GM19395 (cell line): Measurements from ENCODE around the gene SYP.

ENCODE experiments used
- ATAC-seq: cut with Tn5 transposase; IDR thresholded peaks from one replicate; pipeline ENCODE4 v1.9.1; 2021; ENCODE audit warnings: mild to moderate bottlenecking, moderate library complexity; ENCODE audit not compliant: unreplicated experiment

Gene SYP

DNA sequence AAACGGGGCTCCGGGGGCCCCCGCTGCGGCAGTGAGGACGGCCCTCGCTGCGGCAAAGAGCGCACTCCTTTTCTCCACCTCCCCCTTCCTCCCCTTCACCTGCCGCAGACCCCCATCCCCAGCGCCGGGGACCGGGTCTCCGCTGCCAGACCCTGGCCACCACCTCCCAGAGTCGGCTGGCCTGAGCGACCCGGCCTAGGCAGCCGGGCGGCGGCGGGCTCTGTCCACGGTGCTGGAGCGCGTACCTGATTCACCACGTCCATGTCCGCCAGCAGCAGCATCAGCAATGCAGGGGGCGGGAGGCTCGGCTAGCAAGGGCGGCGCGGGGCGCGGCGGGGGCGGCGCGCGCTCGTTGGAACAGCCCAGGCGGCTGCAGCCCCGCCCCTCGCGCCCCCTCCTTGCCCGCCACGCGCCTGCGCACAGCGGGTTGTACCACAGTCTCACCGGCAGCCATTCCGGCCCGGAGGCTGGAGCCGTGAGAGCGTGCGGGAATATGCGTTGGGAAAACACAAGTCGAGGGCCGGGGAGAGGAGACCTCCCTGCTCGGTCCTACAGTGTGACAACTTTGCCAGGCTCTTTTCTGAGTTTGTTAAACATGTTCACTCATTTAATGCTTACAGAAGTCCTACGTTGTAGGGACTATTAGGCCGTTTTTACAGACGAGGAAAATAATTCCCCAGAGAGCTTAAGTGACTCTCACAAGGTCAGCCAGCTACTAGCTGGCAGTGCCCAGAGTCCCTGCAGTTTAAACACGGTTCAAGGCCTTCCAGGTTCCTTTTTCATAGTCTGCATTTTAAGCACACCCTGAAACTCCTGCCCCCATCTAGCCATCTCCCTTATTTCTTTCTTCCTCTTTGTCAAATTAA, at the start of gene SYP:
SYP (minus strand) TSS at position 288 of the 866 bp plus-strand sequence; CDS start at position 281, 7 bp downstream.
- peak; percentile 90 for ATAC-seq

DNA sequence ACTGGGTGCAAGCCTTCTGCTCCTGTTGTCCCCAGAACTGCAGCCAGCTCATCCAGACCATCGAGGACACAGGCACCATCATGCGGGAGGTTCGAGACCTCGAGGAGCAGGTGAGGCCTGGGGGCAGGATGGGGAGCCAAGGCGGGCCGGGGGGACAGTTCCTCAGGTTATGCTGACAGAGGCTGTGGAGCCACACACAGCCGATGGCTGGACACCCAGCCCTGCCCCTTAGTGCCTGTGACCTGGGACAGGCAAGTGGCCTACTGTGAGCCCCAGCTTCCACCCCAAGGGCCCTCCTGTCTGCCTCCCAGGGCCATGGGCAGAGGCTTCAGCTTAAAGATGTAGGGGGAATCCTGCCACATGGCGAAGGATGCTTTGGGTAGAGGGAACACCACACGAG, 49.6 kb upstream of the SYP start:
- ATAC-seq: no peak

DNA sequence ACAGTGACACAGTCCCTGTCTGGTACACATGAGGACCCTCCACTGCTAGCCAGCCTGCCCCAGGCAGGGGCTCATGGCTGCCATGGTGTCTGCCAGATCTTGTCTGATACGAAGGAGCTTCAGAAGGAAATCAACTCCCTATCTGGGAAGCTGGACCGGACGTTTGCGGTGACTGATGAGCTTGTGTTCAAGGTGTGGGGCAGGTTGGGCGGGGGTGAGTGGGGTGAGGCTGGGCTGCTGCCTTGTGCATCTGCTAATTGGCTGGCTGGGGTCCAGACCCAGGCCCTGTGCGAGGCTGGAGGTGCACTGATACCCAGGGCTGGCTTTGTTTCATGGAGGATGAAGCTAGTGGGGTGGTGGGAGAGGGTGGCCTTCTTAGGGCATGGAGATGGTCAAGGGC, 49.1 kb upstream of the SYP start:
- ATAC-seq: no peak

DNA sequence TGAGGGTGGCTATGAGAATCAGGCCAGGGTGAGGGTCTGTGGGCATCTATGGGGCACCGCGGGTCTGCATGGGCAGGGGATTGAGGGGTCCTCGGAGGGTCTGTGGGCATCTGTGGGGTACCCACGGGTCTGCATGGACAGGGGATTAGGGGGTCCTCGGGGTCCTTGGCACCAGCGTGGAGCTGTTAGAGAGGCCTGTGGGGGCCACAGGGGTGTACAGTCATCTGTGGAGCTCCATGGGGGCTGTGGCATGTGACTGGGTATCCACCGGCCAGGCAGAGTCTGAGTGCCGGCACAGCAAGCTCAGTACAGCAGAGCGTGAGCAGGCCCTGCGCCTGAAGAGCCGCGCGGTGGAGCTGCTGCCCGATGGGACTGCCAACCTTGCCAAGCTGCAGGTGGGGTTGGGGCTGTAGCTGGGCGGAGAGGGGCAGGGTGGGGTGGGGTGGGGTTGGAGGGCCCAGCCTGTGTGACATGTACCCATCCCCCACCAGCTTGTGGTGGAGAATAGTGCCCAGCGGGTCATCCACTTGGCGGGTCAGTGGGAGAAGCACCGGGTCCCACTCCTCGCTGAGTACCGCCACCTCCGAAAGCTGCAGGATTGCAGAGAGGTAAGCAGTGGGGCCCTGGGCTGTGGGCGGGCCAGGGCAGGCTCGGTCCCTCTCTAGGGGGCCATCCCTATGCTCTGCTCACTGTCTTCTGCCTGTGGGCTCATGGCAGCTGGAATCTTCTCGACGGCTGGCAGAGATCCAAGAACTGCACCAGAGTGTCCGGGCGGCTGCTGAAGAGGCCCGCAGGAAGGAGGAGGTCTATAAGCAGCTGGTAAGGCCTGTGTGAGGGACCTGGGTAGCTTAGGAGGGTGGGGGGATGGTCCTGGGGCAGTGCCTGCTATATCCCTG, 48.2 kb upstream of the SYP start:
- no peak for ATAC-seq

DNA sequence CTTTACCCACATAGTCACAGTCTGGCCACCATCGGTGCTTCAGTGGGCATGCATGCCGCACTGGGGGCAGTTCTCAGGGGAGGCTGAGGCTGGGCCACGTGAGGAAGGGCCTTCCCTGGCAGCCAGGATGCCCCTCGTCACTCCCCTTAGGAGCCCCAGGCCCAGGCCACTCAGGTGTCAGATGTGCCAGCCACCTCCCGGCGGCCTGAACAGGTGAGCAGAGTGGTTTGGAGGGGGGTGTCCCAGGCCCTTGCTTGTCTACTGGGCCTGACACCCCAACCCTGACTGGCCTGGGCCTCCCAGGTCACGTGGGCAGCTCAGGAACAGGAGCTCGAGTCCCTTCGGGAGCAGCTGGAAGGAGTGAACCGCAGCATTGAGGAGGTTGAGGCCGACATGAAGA, 47.4 kb upstream of the SYP start:
- no peak for ATAC-seq

DNA sequence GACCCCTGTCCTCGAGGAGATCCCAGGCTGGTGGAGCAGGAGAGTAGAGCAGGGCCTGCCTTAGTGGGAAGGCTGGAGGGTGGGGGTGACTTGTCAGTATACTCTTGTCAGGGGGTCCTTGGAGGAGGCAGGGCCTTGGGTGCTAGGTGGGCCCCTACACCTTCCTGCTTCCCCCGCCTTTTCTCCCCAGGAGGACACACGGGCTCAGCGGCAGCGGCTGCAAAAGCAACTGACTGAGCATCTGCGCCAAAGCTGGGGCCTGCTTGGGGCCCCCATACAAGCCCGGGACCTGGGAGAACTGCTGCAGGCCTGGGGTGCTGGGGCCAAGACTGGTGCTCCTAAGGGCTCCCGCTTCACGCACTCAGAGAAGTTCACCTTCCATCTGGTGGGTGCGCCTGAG, 46.5 kb upstream of the SYP start:
- ATAC-seq: no peak

DNA sequence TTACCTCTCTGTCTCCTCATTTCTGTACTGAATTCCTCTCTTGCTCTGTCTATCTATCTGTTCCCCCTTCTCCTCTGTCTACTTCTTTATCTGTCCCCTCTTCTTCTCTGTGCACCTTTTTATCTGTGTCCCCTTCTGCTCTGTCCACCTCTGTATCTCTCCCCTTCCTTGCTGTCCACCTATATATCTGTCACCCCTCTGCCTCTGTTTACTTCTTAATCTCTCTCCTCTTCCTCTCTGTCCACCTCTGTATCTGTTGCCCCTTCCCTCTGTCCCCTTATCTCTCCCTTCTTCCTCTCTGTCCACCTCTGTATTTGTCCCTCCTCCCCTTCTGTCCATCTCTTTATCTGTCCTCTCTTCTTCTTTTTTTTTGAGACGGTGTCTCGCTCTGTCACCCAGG, 44.2 kb upstream of the SYP start:
- no peak for ATAC-seq

DNA sequence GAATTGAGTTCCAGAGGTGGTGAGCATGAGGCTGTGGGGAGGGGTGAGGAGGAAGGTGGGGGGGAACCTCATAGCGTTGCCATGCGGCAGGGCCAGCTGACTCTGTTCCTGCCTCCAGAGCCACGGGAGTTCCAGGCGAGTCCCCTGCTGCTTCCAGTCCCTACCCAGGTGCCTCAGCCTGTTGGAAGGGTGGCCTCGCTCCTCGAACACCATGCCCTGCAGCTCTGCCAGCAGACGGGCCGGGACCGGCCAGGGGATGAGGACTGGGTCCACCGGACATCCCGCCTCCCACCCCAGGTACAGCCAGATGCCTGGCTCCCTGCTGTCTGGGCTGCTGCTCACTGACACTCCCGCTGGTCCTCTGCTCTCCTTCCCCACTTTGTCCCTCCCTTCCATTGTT, 43.2 kb upstream of the SYP start:
- ATAC-seq: no peak

DNA sequence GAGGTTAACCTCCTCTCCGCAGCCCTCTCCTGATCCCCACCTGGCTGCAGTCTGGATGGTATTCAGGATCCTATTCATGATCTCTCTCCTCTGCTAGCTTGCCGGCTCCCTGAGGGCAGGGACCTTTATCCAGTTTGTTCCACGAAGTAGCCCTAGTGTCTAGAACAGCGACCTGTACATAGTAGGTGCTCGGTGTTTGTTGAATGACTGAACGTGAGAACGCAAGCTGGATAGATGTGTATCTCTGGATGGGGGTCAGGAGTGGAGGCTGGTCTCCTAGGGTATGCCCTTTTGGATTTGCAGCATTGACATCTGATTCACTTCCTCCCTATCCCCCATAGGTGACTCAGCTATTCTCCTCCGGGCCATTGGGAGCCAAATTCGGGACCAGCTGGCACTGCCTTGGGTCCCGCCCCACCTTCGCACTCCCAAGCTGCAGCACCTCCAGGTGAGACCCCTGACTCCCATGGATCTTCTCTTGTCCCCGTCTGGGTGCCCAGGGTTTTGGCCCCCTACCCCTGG, 42.6 kb upstream of the SYP start:
- no peak for ATAC-seq

DNA sequence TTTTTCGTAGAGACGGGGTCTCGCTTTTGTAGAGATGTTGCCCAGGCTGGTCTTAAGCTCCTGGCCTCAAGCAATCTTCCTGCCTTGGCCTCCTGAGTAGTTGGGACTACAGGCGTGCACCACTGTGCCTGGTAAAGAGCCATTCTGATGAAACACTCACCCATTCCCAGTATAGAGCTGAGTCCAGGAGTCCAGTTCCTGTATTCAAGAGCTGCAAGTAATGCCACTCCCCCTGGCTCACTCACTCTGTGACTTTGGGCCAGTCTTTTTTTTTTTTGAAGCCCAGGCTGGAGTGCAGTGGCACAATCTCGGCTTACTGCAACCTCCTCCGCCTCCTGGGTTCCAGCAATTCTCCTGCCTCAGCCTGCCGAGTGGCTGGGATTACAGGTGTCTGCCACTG, 38.7 kb upstream of the SYP start:
- no peak for ATAC-seq

DNA sequence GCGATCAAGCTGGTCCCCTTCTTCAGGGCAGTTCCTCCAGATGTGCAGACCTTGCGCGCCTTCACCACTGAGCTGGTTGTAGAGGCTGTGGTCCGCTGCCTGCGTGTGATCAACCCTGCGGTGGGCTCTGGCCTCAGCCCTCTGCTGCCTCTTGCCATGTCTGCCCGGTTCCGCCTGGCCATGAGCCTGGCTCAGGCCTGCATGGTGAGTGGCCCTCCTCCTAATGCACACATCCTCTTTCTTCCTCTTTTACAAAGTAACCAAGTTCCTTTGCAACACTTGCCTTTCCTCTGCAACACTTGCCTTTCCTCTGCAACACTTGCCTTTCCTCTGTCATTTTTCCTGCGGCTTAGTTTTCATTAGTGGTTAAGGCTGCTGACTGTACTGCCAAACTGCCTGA, 37.1 kb upstream of the SYP start:
- no peak for ATAC-seq

DNA sequence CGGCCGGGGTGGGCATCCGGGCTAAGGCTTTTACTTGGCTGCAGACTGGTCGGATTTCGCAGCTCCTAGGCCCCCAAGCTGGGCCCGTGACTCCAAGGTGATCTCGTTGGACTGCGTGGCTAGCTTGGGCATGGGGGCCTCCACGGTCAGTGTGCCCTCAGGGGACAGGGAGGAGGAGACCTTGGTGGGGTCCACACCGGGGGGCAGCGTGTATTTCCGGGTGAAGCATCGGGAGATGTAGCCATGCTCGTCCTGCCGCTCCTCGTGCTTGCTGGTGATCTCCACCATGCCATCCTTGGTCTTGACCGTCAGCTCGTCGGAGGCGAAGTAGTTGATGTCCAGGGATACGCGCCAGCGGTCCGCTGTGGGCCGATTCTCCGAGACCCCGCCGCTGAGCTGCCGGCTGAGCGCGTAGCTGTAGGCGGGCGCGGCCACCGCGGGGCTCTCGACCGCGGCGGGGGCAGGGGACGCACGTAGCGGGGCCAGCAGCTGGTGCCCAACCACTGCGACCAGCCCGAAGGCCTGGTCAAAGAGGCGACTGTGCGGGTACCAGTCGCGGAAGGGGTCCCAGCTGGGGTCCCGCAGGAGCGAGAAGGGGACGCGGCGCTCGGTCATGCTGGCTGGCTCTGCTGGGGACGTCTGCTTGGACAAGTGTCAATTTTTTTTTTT, 34.0 kb upstream of the SYP start:
- no peak for ATAC-seq

DNA sequence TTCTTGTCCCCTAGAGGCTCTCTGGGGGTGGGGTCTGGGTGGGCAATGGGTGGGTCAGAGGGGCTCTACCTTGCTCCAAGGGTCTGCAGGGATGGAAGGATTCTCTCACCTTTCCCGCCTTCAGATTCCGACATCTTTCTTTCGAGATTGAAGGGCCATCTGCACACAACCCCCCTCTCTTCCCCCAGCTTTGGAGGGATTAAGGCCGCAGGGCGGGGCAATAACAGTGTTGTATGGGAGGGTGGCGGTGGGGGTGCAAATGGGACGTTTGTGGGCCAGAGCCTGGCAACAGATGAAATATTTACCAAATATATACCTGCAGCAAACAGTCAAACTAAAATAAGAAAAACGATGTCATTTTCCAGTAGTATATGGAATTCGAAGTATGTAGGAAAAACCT, 33.2 kb upstream of the SYP start, which contains the start of gene CACNA1F:
CACNA1F (minus strand) TSS at position 165 of the 400 bp plus-strand sequence; CDS start at position 134, 31 bp downstream.
- no peak for ATAC-seq

DNA sequence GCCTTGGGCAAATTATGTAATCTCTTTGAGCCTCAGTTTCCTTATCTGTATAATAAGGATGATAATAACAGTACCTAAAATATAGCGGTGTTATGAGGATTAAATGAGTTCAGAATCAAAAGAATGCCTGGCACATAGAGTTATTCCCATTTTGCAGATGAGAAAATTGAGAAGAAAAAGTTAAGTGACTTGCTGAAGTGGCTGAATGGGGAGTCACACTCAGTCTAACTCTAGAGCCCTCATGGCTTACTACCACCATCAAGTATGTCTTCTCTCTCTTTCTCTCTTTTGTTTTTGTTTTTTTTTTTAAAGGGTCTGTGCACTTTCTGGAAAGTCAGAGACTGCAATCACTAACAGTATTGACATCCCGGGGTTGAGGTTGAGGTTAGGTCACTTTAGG, 32.5 kb upstream of the SYP start:
- ATAC-seq: no peak

DNA sequence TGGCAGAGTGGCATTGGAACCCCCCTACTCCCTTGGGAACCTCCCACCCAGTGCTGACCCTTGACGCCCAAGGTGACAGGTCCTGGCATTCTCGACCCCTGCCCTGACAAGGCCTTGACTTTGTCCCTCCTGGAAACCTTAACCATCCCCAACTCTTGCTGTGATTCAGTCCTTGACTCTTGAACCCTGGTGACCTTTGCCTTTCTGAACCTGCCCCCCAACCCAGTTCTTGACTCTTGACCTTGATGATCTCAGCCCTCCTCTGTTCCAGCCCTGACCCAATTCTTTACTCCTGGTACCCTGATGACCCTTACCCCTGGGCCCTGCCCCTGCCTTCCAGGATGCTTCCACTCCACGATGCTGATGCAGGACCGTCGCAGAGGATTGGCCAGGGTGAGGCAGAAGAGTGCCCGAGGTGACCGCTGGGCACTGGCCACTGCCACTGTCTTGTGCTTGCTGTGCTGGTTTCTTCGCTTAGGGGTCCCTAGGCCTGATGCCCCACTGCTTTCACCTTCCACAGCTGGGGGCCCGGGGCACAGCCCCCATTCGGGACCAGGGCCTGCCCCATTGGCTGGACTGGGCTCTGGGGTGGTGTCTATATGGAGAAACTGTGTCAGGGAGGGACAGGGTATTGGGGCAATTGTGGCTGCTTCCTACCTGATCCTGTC, 31.5 kb upstream of the SYP start:
- ATAC-seq: no peak

DNA sequence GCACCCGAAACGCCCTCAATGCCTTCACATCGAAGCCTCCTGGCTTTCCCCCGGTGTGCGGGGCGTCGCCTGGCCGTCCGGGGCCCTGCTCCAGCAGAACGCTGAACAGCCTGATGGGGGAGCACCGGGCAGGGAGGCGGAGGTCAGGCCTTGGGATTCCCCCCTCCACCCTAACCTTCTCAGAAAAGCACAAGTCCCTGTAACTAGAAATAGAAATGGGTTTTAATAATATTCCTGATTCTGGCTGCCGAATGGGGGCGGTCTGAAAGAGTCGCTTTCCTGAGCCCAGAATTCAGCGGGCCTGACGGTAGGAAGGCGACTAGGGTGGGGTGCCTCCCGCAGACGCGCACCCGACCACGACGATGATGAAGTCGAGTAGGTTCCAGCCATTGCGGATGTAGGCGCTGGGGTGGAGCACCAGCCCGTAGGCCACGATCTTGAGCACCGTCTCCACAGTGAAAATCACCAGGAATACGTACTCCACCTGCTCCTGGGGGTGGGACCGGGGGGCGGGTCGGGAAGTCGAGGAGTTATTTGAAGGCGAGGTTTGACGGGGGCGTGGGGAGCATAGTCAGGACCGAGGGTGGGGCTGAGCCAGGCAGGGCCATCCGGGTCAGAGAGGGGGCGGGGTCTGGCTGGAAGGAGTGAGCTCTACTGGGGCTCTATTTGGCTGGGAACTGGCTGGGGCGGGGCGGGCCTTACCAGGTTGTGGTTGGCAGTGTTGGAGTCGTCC, 30.7 kb upstream of the SYP start:
- ATAC-seq: peak; percentile 67

DNA sequence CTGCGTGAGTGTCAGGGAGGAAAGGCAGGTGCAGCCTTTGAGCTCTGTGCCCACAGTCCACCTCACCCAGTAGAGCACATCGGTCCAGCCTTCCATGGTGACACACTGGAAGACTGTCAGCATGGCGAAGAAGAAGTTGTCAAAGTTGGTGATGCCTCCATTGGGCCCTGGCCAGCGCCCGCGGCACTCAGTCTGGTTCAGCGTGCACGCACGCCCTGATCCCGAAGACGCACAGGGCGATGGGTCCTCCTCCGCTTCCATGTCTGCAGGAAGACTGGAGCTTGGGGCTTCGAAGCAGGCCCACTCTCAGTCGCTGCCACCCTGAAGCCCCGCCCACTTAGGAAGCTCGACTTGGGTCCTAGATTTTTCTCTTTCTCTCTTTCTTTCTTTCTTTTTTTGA, 28.2 kb upstream of the SYP start:
- ATAC-seq: no peak

DNA sequence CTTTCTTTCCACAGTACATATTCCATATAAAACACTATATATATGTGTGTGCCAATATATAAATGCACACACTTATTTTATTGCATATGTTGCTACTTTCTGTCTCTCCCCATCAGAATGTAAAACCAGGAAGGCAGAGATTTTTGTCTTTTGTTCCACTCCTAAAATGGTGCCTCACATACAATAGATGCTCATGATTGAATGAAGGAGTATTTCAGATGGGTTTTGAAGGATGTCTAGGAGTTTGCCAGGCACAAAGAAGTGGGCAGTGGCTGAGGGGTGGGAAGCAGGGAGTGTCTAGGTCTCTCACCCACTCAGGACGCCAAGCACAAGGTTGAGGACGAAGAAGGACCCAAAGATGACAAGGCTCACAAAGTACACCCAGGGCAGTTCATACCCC, 27.7 kb upstream of the SYP start:
- ATAC-seq: no peak

DNA sequence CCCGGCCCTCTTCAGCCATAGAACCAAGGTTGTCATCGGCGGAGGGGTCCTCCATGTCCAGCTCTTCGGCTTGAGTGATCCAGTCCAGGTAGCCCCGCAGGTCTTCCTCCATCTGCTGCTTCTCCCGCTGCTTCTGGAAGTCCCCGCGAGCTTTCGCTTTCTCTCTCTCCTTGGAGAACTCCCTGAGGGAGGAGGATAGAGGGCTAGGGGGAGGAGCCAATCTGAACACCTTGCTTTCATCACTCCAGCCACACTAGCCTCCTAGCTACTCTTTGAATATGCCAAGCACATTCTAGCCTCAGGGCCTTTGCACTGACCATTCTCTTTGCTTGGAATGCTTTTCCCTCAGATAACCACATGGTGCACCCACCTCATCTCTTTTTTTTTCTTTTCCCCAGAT, 27.0 kb upstream of the SYP start:
- no peak for ATAC-seq

DNA sequence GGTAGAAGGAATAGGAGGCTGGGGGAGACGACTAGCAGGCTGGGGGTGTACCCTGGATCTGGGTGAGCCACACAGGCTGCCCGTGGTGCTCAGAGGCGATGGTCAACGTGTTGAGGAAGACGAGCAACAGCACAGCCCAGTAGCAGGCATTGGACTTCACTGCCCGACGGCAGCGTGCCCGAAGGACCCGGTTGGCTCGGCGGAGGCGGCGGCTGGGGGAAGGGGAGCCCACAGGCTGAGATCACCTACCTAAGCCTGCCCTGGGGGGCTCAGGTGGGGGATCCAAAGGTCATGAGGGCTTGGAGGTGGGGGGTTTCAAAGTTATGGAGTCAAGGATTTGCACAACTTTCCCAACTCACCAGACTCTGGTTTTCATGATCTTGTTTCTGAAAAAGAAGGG, 25.9 kb upstream of the SYP start:
- ATAC-seq: no peak
